Small intestine (tissue), 7 donors: Measurements from ENCODE around the gene FN1. TPM values are rescaled to one million over a fixed set of nuclear protein-coding genes. Genes with fewer than 3 reads are reported as not detected.

ENCODE experiments used
- DNase-seq, 2 donors: peaks; one replicate each; pipeline versions ENCODE4 v3.0.0 to v3.0.0-alpha.2; 2013
- FAIRE-seq: peaks from 2 replicates; lab custom pipeline; 2012; peaks lifted over from hg19 to GRCh38; lab: Jason Lieb, UNC
- H3K27ac ChIP-seq, 3 donors: one replicate each; pipeline ENCODE4 v1.5.1; 2013; ENCODE audit warnings: low read length in 2 of 3, mild to moderate bottlenecking in 2 of 3, control low read depth in 1 of 3, inconsistent platforms in 1 of 3, low read depth in 1 of 3, moderate library complexity in 1 of 3
- H3K27me3 ChIP-seq, 3 donors: one replicate each; pipeline ENCODE4 v1.6.1; 2013; ENCODE audit warnings: low read length in 3 of 3, inconsistent platforms in 1 of 3; ENCODE audit not compliant: control insufficient read depth in 3 of 3, insufficient read depth in 3 of 3
- H3K36me3 ChIP-seq, 3 donors: one replicate each; pipeline ENCODE4 v1.6.1; 2013; ENCODE audit warnings: low read length in 3 of 3, inconsistent platforms in 1 of 3, low read depth in 1 of 3, mild to moderate bottlenecking in 1 of 3, moderate library complexity in 1 of 3; ENCODE audit not compliant: control insufficient read depth in 3 of 3, insufficient read depth in 2 of 3
- H3K4me1 ChIP-seq, 3 donors: one replicate each; pipeline ENCODE4 v1.6.1; 2013; ENCODE audit warnings: low read length in 2 of 3, inconsistent platforms in 1 of 3, low read depth in 1 of 3, mild to moderate bottlenecking in 1 of 3, moderate library complexity in 1 of 3; ENCODE audit not compliant: control insufficient read depth in 3 of 3, insufficient read depth in 2 of 3
- H3K4me3 ChIP-seq, 3 donors: one replicate each; pipeline ENCODE4 v1.5.1; 2013; ENCODE audit warnings: low read length in 3 of 3, control low read depth in 1 of 3, inconsistent platforms in 1 of 3, low read depth in 1 of 3, mild to moderate bottlenecking in 1 of 3, moderate library complexity in 1 of 3
- H3K9me3 ChIP-seq, 2 donors: one replicate each; pipeline ENCODE4 v1.6.1; 2013; ENCODE audit warnings: low read depth in 1 of 2, low read length in 1 of 2; ENCODE audit not compliant: control insufficient read depth in 2 of 2, insufficient read depth in 1 of 2
- WGBS, 3 donors: extraction: QIAGEN DNeasy Blood & Tissue Kit; methylation state at CpG; one replicate each; pipeline ENCODE4 v1.1.7; 2013; 5-methylcytosine and 5-hydroxymethylcytosine counted together
- polyA plus RNA-seq, 4 donors: library from polyadenylated mRNA; stranded (reverse) in 3 of 4; unstranded in 1 of 4; fragments of 200-250 nt in 3 of 4; fragments of 120-200 nt in 1 of 4; gene quantifications; one replicate each; pipeline versions ENCODE4 v1.2.1 to v1.2.3, GENCODE V29; 2013
- donor health status: healthy with polysubstance abuse.
- donor health status: control.
- donor health status: control.
- donor health status: Bipolar disorder and iron deficiency.
- donor health status: healthy.

The FN1 gene
- polyA plus RNA-seq, 4 donors: 4.2 to 302 (median 52.7) TPM

DNA sequence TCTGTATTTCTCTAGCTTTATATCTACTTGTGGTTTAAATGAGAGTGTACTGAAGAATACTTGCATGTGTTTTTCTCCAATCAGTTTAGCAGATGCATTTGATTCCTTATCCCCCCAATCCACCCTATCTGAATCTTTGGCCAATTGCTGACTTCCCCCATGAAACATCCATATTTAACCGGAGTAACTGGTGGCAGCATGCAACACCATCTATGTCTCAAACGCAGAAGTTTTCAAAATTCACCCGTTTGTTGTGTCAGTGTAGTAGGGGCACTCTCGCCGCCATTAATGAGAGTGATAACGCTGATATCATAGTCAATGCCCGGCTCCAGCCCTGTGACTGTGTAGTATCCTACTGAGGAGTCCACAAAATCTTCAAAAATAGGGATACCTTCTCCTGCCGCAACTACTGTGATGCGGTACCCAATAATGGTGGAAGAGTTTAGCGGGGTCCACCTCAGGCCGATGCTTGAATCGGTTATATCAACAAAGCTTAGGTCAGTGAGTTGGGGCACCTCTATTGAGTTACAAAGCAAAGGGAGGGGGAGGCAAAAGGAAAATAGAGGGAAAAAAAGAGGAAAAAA lies 43.1 kb downstream of the FN1 start:
- Histone ChIP-seq H3K36me3 (peaks cover 0 to 14% (median 0%) of the 10 kb centered on the region in 3 donors), H3K27me3 (no peaks in the 10 kb centered on the region), H3K4me1 (no peaks in the 10 kb centered on the region), H3K4me3 (no peak overlapping the region), H3K27ac (no peak overlapping the region), H3K9me3 (no peaks in the 10 kb centered on the region)
- FAIRE-seq (no peak), DNase-seq (no peak)
- WGBS, 3 donors: 94 to 96% (median 95%) methylated on average over 12 of the region's 12 CpGs

GRCh38 chr2:215392164-215392563 lies 43.7 kb downstream of the FN1 start:
- no peak for DNase-seq
- Histone ChIP-seq H3K27ac (no peak overlapping the region), H3K27me3 (no peaks in the 10 kb centered on the region), H3K36me3 (peaks cover 0 to 14% (median 0%) of the 10 kb centered on the region in 3 donors), H3K4me3 (no peak overlapping the region), H3K4me1 (no peaks in the 10 kb centered on the region), H3K9me3 (no peaks in the 10 kb centered on the region)
- no peak for FAIRE-seq

- Histone ChIP-seq H3K36me3 (peaks cover 0 to 14% (median 0%) of the 10 kb centered on the region in 3 donors), H3K9me3 (no peaks in the 10 kb centered on the region), H3K27me3 (no peaks in the 10 kb centered on the region), H3K4me3 (no peak overlapping the region), H3K4me1 (no peaks in the 10 kb centered on the region), H3K27ac (no peak overlapping the region)
- no peak for DNase-seq
- no peak for FAIRE-seq
- WGBS, 3 donors: 85 to 89% (median 89%) methylated on average over 5 of the region's 5 CpGs
Observed at GRCh38 chr2:215391531-215391930, 44.3 kb downstream of the FN1 start.

DNA sequence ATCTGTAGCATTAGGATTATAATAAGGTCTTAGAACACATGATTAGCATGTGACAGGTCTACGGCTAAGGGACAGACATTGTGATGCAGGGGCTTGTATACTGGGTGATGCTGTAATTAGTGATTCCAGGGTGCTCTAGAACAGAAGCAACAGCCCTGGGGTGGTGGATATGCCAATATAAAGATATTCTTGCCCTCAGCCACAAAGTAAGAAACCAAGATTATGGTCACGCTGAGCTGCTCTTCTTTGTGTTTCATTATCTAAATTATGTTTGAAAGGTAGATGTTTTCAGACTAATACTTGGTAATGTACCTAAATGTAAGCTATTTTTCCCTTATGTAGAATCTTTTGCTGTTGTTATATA lies 45.3 kb downstream of the FN1 start:
- Histone ChIP-seq H3K27me3 (no peaks in the 10 kb centered on the region), H3K9me3 (no peaks in the 10 kb centered on the region), H3K4me3 (no peak overlapping the region), H3K27ac (no peak overlapping the region), H3K36me3 (peaks cover 0 to 17% (median 0%) of the 10 kb centered on the region in 3 donors), H3K4me1 (no peaks in the 10 kb centered on the region)
- WGBS, 3 donors: 80 to 87% (median 81%) methylated on average over 2 of the region's 2 CpGs
- DNase-seq (no peak), FAIRE-seq (no peak)

- DNase-seq: no peak
- Histone ChIP-seq H3K9me3 (no peaks in the 10 kb centered on the region), H3K36me3 (peaks cover 0 to 19% (median 2%) of the 10 kb centered on the region in 3 donors), H3K27ac (no peak overlapping the region), H3K4me3 (no peak overlapping the region), H3K27me3 (no peaks in the 10 kb centered on the region), H3K4me1 (no peaks in the 10 kb centered on the region)
- 81 to 89% (median 83%) methylated on average over 7 of the region's 7 CpGs for WGBS, 3 donors
- no peak for FAIRE-seq
Observed at GRCh38 chr2:215388002-215388728, 47.7 kb downstream of the FN1 start.

- Histone ChIP-seq H3K27ac (no peak overlapping the region), H3K4me1 (no peaks in the 10 kb centered on the region), H3K36me3 (peaks cover 0 to 14% (median 2%) of the 10 kb centered on the region in 3 donors), H3K9me3 (no peaks in the 10 kb centered on the region), H3K27me3 (no peaks in the 10 kb centered on the region), H3K4me3 (no peak overlapping the region)
- DNase-seq: no peak
- no peak for FAIRE-seq
- 91 to 95% (median 91%) methylated on average over 7 of the region's 7 CpGs for WGBS, 3 donors
Observed at GRCh38 chr2:215386566-215386965, 49.3 kb downstream of the FN1 start.

GRCh38 chr2:215384710-215385109 lies 51.2 kb downstream of the FN1 start:
- Histone ChIP-seq H3K9me3 (no peaks in the 10 kb centered on the region), H3K4me3 (no peak overlapping the region), H3K27ac (no peak overlapping the region), H3K27me3 (no peaks in the 10 kb centered on the region), H3K36me3 (peaks cover 0 to 15% (median 2%) of the 10 kb centered on the region in 3 donors), H3K4me1 (no peaks in the 10 kb centered on the region)
- no peak for DNase-seq
- FAIRE-seq: no peak
- 81 to 89% (median 83%) methylated on average over 7 of the region's 7 CpGs for WGBS, 3 donors

DNA sequence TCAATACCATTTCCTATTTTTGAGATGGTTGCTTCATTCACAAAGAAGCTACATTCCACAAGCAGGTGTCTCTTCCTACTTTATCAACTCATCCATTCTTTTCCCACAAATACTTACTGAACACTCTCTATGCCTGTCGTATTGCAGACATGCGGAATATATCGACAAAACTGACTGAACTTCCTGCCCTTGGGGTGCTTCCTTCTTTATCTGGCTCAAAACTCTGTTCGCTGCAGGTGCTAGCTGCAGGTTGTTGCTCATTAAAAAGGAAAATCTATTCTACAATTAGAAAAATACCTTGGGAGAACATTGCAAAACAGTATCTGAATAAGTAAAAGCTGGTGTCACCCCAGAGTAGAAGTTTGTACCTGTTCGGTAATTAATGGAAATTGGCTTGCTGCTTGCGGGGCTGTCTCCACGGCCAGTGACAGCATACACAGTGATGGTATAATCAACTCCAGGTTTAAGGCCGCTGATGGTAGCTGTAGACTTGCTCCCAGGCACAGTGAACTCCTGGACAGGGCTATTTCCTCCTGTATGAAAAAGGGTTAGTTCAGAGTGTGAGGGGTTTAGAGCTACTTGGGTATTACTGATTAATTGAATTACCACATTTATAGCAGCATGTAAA lies 52.1 kb downstream of the FN1 start:
- H3K4me1 ChIP-seq: no peaks in the 10 kb centered on the region
- no peak for FAIRE-seq
- peaks cover 0 to 20% (median 2%) of the 10 kb centered on the region in 3 donors for H3K36me3 ChIP-seq
- no peaks in the 10 kb centered on the region for H3K27me3 ChIP-seq
- DNase-seq: no peak
- WGBS, 3 donors: 93 to 95% (median 93%) methylated on average over 8 of the region's 8 CpGs
- H3K4me3 ChIP-seq: no peak overlapping the region
- no peak overlapping the region for H3K27ac ChIP-seq
- no peaks in the 10 kb centered on the region for H3K9me3 ChIP-seq
